IMR-90 (cell line): ENCODE measurements around the gene MAP2. TPM values are rescaled to one million over a fixed set of nuclear protein-coding genes. Genes with fewer than 3 reads are reported as not detected.

Source experiments
- ATAC-seq: fragments of 200-7000 bp; cut with Tn5 transposase; 2 replicates; pipeline ENCODE4 v1.9.1; 2020; ENCODE audit warnings: low read depth, mild to moderate bottlenecking, moderate library complexity
- BruUV-seq: library from RNA; stranded (reverse); fragments of 400-500 nt; replicated peaks from 2 replicates; lab custom pipeline; 2021; lab: Mats Ljungman, UMichigan
- CTCF ChIA-PET: fragments of 300-600 bp; formaldehyde crosslinking; extraction: SDS; loops from one replicate; lab custom pipeline; 2021; ENCODE audit warnings: antibody characterized with exemption; lab: Yijun Ruan, JAX
- POLR2A ChIA-PET: fragments of 300-600 bp; sonication (Branson Sonifier 250); formaldehyde crosslinking; loops from one replicate; lab custom pipeline; 2022; ENCODE audit warnings: antibody characterized with exemption; ENCODE audit not compliant: unreplicated experiment; lab: Charles Lee
- DNase-seq: peaks from one replicate; pipeline ENCODE4 v3.0.0; 2013
- H2AFZ ChIP-seq: replicated peaks from 2 replicates; pipeline ENCODE3; 2013; ENCODE audit warnings: low read length, mild to moderate bottlenecking; ENCODE audit not compliant: poor library complexity
- H2AK5ac ChIP-seq: 2 replicates; pipeline ENCODE4 v1.6.1; 2013; ENCODE audit warnings: low read depth, low read length, inconsistent platforms
- H2AK9ac ChIP-seq: replicated peaks from 2 replicates; pipeline ENCODE3; 2013; ENCODE audit warnings: mild to moderate bottlenecking, low read depth, low read length, moderate library complexity; ENCODE audit not compliant: poor library complexity
- H2BK120ac ChIP-seq: 2 replicates; pipeline ENCODE4 v1.6.1; 2013; ENCODE audit warnings: low read depth, low read length, inconsistent platforms
- H2BK15ac ChIP-seq: 3 replicates; pipeline ENCODE4 v1.6.1; 2013; ENCODE audit warnings: low read depth, low read length, inconsistent platforms
- H2BK20ac ChIP-seq: 2 replicates; pipeline ENCODE4 v1.6.1; 2013; ENCODE audit warnings: low read depth, mild to moderate bottlenecking, inconsistent platforms, low read length, moderate library complexity
- H2BK5ac ChIP-seq: 2 replicates; pipeline ENCODE4 v1.6.1; 2013; ENCODE audit warnings: mild to moderate bottlenecking, low read depth, low read length, inconsistent platforms; ENCODE audit not compliant: poor library complexity, severe bottlenecking
- H3K14ac ChIP-seq: replicated peaks from 2 replicates; pipeline ENCODE4 v1.6.1; 2013; ENCODE audit warnings: low read depth, low read length, inconsistent platforms
- H3K18ac ChIP-seq: 2 replicates; pipeline ENCODE4 v1.6.1; 2013; ENCODE audit warnings: low read depth, low read length, control low read depth
- H3K23ac ChIP-seq: 2 replicates; pipeline ENCODE4 v1.6.1; 2013; ENCODE audit warnings: low read depth, low read length, inconsistent platforms
- H3K27ac ChIP-seq: 2 replicates; pipeline ENCODE4 v1.5.1; 2013; ENCODE audit warnings: mild to moderate bottlenecking, control low read depth, low read length; ENCODE audit not compliant: insufficient read depth
- H3K27me3 ChIP-seq: 2 replicates; pipeline ENCODE4 v1.6.1; 2013; ENCODE audit warnings: low read length; ENCODE audit not compliant: control insufficient read depth, insufficient read depth
- H3K36me3 ChIP-seq: 2 replicates; pipeline ENCODE4 v1.6.1; 2013; ENCODE audit warnings: low read length, mixed read lengths; ENCODE audit not compliant: control insufficient read depth, insufficient read depth
- H3K4ac ChIP-seq: 2 replicates; pipeline ENCODE4 v1.6.1; 2013; ENCODE audit warnings: low read depth, low read length, inconsistent platforms
- H3K4me1 ChIP-seq: 2 replicates; pipeline ENCODE4 v1.6.1; 2013; ENCODE audit warnings: low read length, mixed read lengths; ENCODE audit not compliant: control insufficient read depth, insufficient read depth
- H3K4me2 ChIP-seq: 2 replicates; pipeline ENCODE4 v1.6.1; 2013; ENCODE audit warnings: low read depth, mild to moderate bottlenecking, control low read depth, low read length, moderate library complexity
- H3K4me3 ChIP-seq: 2 replicates; pipeline ENCODE4 v1.5.1; 2013; ENCODE audit warnings: low read depth, mild to moderate bottlenecking, control low read depth, low read length, moderate library complexity; ENCODE audit not compliant: insufficient read depth
- H3K56ac ChIP-seq: 2 replicates; pipeline ENCODE4 v1.6.1; 2013; ENCODE audit warnings: low read length, inconsistent platforms; ENCODE audit not compliant: insufficient read depth; ENCODE audit errors: extremely low read depth
- H3K79me1 ChIP-seq, 2 experiments: 2 replicates each; pipeline ENCODE4 v1.6.1; 2013; ENCODE audit warnings: low read length in 2 of 2, inconsistent platforms in 1 of 2, low read depth in 1 of 2
- H3K9ac ChIP-seq: 2 replicates; pipeline ENCODE4 v1.6.1; 2013; ENCODE audit warnings: low read depth, low read length, control low read depth
- H3K9me1 ChIP-seq: 2 replicates; pipeline ENCODE4 v1.6.1; 2013; ENCODE audit warnings: low read length, inconsistent platforms; ENCODE audit not compliant: insufficient read depth
- H3K9me3 ChIP-seq: 2 replicates; pipeline ENCODE4 v1.6.1; 2013; ENCODE audit warnings: low read length; ENCODE audit not compliant: control insufficient read depth, insufficient read depth
- H4K20me1 ChIP-seq: 2 replicates; pipeline ENCODE4 v1.6.1; 2013; ENCODE audit warnings: low read length, inconsistent platforms; ENCODE audit not compliant: insufficient read depth
- H4K5ac ChIP-seq: 2 replicates; pipeline ENCODE4 v1.6.1; 2013; ENCODE audit warnings: mild to moderate bottlenecking, low read depth, low read length, control low read depth
- H4K8ac ChIP-seq, 2 experiments: 2 replicates each; pipeline ENCODE4 v1.6.1; 2013; ENCODE audit warnings: low read depth in 2 of 2, low read length in 2 of 2, control low read depth in 1 of 2, inconsistent platforms in 1 of 2
- H4K91ac ChIP-seq: 2 replicates; pipeline ENCODE4 v1.6.1; 2013; ENCODE audit warnings: low read depth, low read length, inconsistent platforms; ENCODE audit not compliant: insufficient read depth
- BHLHE40 ChIP-seq: fragments of 150-350 bp; IDR thresholded peaks from 2 replicates; pipeline ENCODE4 v1.6.1; 2016; ENCODE audit warnings: mild to moderate bottlenecking, low read depth, low read length
- CEBPB ChIP-seq: IDR thresholded peaks from 2 replicates; pipeline ENCODE4 v1.6.1; 2012; ENCODE audit warnings: low read depth, low read length, improper control_type of control experiment
- CHD1 ChIP-seq: IDR thresholded peaks from 2 replicates; pipeline ENCODE4 v1.6.1; 2012; ENCODE audit warnings: low read depth, low read length, improper control_type of control experiment
- CTCF ChIP-seq: conservative IDR thresholded peaks from 2 replicates; pipeline ENCODE4 v1.5.1; 2012; ENCODE audit warnings: mild to moderate bottlenecking, low read depth, low read length, improper control_type of control experiment
- ELK1 ChIP-seq: fragments of 150-350 bp; IDR thresholded peaks from 2 replicates; pipeline ENCODE4 v1.6.1; 2016; ENCODE audit warnings: low read depth, mild to moderate bottlenecking, low read length, moderate library complexity, borderline replicate concordance
- FOS ChIP-seq: fragments of 150-350 bp; IDR thresholded peaks from 2 replicates; pipeline ENCODE4 v1.6.1; 2016; ENCODE audit warnings: low read depth, low read length
- MAFK ChIP-seq: IDR thresholded peaks from 2 replicates; pipeline ENCODE4 v1.6.1; 2012; ENCODE audit warnings: low read depth, low read length, improper control_type of control experiment
- MAZ ChIP-seq: IDR thresholded peaks from 2 replicates; pipeline ENCODE4 v1.6.1; 2012; ENCODE audit warnings: low read depth, mild to moderate bottlenecking, low read length, improper control_type of control experiment, moderate library complexity, borderline replicate concordance
- MXI1 ChIP-seq: IDR thresholded peaks from 2 replicates; pipeline ENCODE4 v1.6.1; 2012; ENCODE audit warnings: low read depth, mild to moderate bottlenecking, low read length, moderate library complexity, borderline replicate concordance
- NFE2L2 ChIP-seq: fragments of 150-350 bp; IDR thresholded peaks from 2 replicates; pipeline ENCODE4 v1.6.1; 2016; ENCODE audit warnings: low read depth, mild to moderate bottlenecking, low read length
- POLR2A ChIP-seq: IDR thresholded peaks from 2 replicates; pipeline ENCODE4 v1.6.1; 2012; ENCODE audit warnings: mild to moderate bottlenecking, low read depth, low read length
- RAD21 ChIP-seq: IDR thresholded peaks from 2 replicates; pipeline ENCODE4 v1.6.1; 2012; ENCODE audit warnings: low read length, improper control_type of control experiment
- RCOR1 ChIP-seq: IDR thresholded peaks from 2 replicates; pipeline ENCODE4 v1.6.1; 2012; ENCODE audit warnings: mild to moderate bottlenecking, low read length, improper control_type of control experiment; ENCODE audit not compliant: insufficient replicate concordance
- RFX5 ChIP-seq: IDR thresholded peaks from 2 replicates; pipeline ENCODE4 v1.8.0; 2012; ENCODE audit warnings: low read depth, mild to moderate bottlenecking, low read length, moderate library complexity
- SMC3 ChIP-seq: fragments of 150-350 bp; IDR thresholded peaks from 2 replicates; pipeline ENCODE4 v1.6.1; 2016; ENCODE audit warnings: low read depth, mild to moderate bottlenecking, antibody characterized with exemption, low read length, moderate library complexity
- WGBS, 2 experiments: methylation state at CpG; one replicate each; pipeline versions ENCODE4 v1.1.5 to v1.1.7; 2013; ENCODE audit warnings: missing lambda C conversion rate in 2 of 2; ENCODE audit not compliant: insufficient read length in 1 of 2; ENCODE audit errors: extremely low coverage in 2 of 2; 5-methylcytosine and 5-hydroxymethylcytosine counted together
- dilution Hi-C: fragments of 300-500 bp; cut with HindIII; formaldehyde crosslinking; loops from one replicate; pipeline ENCODE4 v1.14.3; 2018; ENCODE audit warnings: low sequenced_read_pairs; ENCODE audit not compliant: unreplicated experiment
- in situ Hi-C: fragments of 300-500 bp; cut with MboI; formaldehyde crosslinking; loops from 3 replicates; pipeline ENCODE4 v1.14.3; 2019; ENCODE audit warnings: low sequenced_read_pairs, inconsistent platforms, mixed read lengths
- intact Hi-C: fragments of 100-400 bp; cut with micrococcal nuclease; formaldehyde crosslinking; loops from 2 replicates; pipeline ENCODE4 v1.10.0; 2022
- polyA plus RNA-seq, 3 experiments: library from polyadenylated mRNA; depleted of rRNA; stranded (reverse); fragments of >200 nt; gene quantifications; 2 replicates each; pipeline ENCODE4 v1.2.3, GENCODE V29; 2012; ENCODE audit warnings: low replicate concordance in 1 of 3
- total RNA-seq: library from RNA; depleted of rRNA; stranded (reverse); fragments of >200 nt; gene quantifications from 2 replicates; pipeline ENCODE4 v1.2.3, GENCODE V29; 2012
- TF ChIP-seq, protein P1 (sequence below): fragments of 150-350 bp; IDR thresholded peaks from 2 replicates; pipeline ENCODE4 v1.6.1; 2017; ENCODE audit warnings: mild to moderate bottlenecking, antibody characterized with exemption, low read length, low read depth

The MAP2 gene
- total and polyA plus RNA-seq, 2 of the 4 experiments (the other 2 are of a cell fraction), result 0.29 to 0.36 TPM

GRCh38 chr2:209671020-209671680 lies 247.3 kb downstream of the MAP2 start:
- intact Hi-C loops (no loop called here), in situ Hi-C loops (no loop called here), dilution Hi-C loops (no loop called here)
- Histone ChIP-seq H3K36me3 (no peaks in the 10 kb centered on the region), H4K8ac (no peak overlapping the region), H2BK120ac (no peak overlapping the region), H4K91ac (no peak overlapping the region), H3K79me1 (no peaks in the 10 kb centered on the region), H2BK5ac (no peak overlapping the region), H3K4ac (no peak overlapping the region), H2BK15ac (no peak overlapping the region), H3K9ac (no peak overlapping the region), H2AK9ac (no peak overlapping the region), H3K18ac (no peak overlapping the region), H2BK20ac (no peak overlapping the region), H2AFZ (no peak overlapping the region), H3K4me1 (no peaks in the 10 kb centered on the region), H3K14ac (no peak overlapping the region), H3K23ac (no peak overlapping the region), H3K9me3 (no peaks in the 10 kb centered on the region), H2AK5ac (no peak overlapping the region), H3K4me2 (no peak overlapping the region), H3K27me3 (no peaks in the 10 kb centered on the region), H4K5ac (no peak overlapping the region), H3K56ac (no peak overlapping the region), H3K27ac (no peak overlapping the region), H3K4me3 (no peak overlapping the region), H4K20me1 (no peaks in the 10 kb centered on the region), H3K9me1 (no peaks in the 10 kb centered on the region)
- no CpG with 5 or more reads among the region's 7 CpGs for WGBS, 2 experiments
- POLR2A ChIA-PET, result interaction anchor here (0.5 kb wide), 1 partner anchor 16 kb away, joined by 3 read pairs; no protein-coding TSS in a partner anchor
- ATAC-seq, result no peak
- TF ChIP-seq CEBPB (no peak), CTCF (no peak), ELK1 (no peak), NFE2L2 (no peak), RAD21 (no peak), MXI1 (no peak), SMC3 (no peak), MAFK (no peak), POLR2A (no peak), RFX5 (no peak), MAZ (no peak), CHD1 (no peak), RCOR1 (no peak), FOS (no peak), BHLHE40 (no peak)
- TF ChIP-seq, protein P1, sequence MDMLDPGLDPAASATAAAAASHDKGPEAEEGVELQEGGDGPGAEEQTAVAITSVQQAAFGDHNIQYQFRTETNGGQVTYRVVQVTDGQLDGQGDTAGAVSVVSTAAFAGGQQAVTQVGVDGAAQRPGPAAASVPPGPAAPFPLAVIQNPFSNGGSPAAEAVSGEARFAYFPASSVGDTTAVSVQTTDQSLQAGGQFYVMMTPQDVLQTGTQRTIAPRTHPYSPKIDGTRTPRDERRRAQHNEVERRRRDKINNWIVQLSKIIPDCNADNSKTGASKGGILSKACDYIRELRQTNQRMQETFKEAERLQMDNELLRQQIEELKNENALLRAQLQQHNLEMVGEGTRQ, result no peak
- CTCF ChIA-PET, result no interaction called here
- BruUV-seq, result no TSS peak
- DNase-seq, result no peak
